Endothelial cell of umbilical vein (primary cell): ENCODE data around the gene VSTM2B. TPM values are rescaled to one million over a fixed set of nuclear protein-coding genes. Genes with fewer than 3 reads are reported as not detected.

Source experiments
- BruUV-seq: library from RNA; stranded (reverse); fragments of 400-500 nt; replicated peaks from 2 replicates; lab custom pipeline; 2021; lab: Mats Ljungman, UMichigan
- CTCF ChIA-PET: fragments of 300-600, 350-600 bp; sonication (Branson Sonifier 250); formaldehyde crosslinking; loops from one replicate; lab custom pipeline; 2021; ENCODE audit warnings: antibody characterized with exemption, inconsistent platforms; lab: Charles Lee
- POLR2A ChIA-PET: fragments of 300-600, 350-600 bp; sonication (Branson Sonifier 250); formaldehyde crosslinking; loops from one replicate; lab custom pipeline; 2021; ENCODE audit warnings: antibody characterized with exemption, inconsistent platforms; lab: Charles Lee
- DNase-seq: peaks from one replicate; pipeline ENCODE4 v3.0.0-alpha.2; 2011; ENCODE audit warnings: low read depth, low spot score
- FAIRE-seq: peaks from 2 replicates; lab custom pipeline; 2011; peaks lifted over from hg19 to GRCh38; lab: Jason Lieb, UNC
- H2AFZ ChIP-seq: 2 replicates; pipeline ENCODE4 v1.6.0; 2012; ENCODE audit warnings: low read depth, low read length, control low read depth, inconsistent platforms
- H3K27ac ChIP-seq: 2 replicates; pipeline ENCODE4 v1.5.1; 2011; ENCODE audit warnings: low read depth, mild to moderate bottlenecking, control low read depth, low read length, moderate library complexity; ENCODE audit not compliant: insufficient read depth
- H3K27me3 ChIP-seq, 2 experiments: 2 replicates each; pipeline versions ENCODE4 v1.6.0 to v1.6.1; 2011; ENCODE audit warnings: low read length in 2 of 2, mixed read lengths in 1 of 2; ENCODE audit not compliant: control insufficient read depth in 2 of 2, insufficient read depth in 2 of 2
- H3K36me3 ChIP-seq, 2 experiments: 2 replicates in 1 of 2; 3 replicates in 1 of 2; pipeline ENCODE4 v1.5.1; 2011; ENCODE audit warnings: low read length in 2 of 2, mild to moderate bottlenecking in 1 of 2, moderate library complexity in 1 of 2; ENCODE audit not compliant: control insufficient read depth in 2 of 2, insufficient read depth in 2 of 2; ENCODE audit errors: extremely low read depth in 1 of 2
- H3K4me1 ChIP-seq: 3 replicates; pipeline ENCODE4 v1.5.1; 2011; ENCODE audit warnings: mild to moderate bottlenecking, low read length; ENCODE audit not compliant: control insufficient read depth, insufficient read depth; ENCODE audit errors: extremely low read depth
- H3K4me2 ChIP-seq: 2 replicates; pipeline ENCODE4 v1.6.1; 2011; ENCODE audit warnings: low read length, control low read depth, mixed read lengths; ENCODE audit not compliant: insufficient read depth
- H3K4me3 ChIP-seq, 3 experiments: fragments of 200-600 bp in 1 of 3; sonication (generic), shearing (Covaris generic) in 1 of 3; replicated peaks in 1 of 3; 2 replicates each; pipeline ENCODE4 v1.5.1; 2011 to 2016; ENCODE audit warnings: control low read depth in 3 of 3, low read length in 3 of 3, mild to moderate bottlenecking in 2 of 3, inconsistent platforms in 1 of 3, low read depth in 1 of 3, moderate library complexity in 1 of 3; ENCODE audit not compliant: insufficient read depth in 1 of 3
- H3K79me2 ChIP-seq: 2 replicates; pipeline ENCODE4 v1.6.0; 2012; ENCODE audit warnings: low read length, inconsistent platforms; ENCODE audit not compliant: control insufficient read depth, insufficient read depth
- H3K9ac ChIP-seq: replicated peaks from 2 replicates; pipeline ENCODE3; 2011; ENCODE audit warnings: low read length, control low read depth; ENCODE audit not compliant: insufficient read depth; ENCODE audit errors: extremely low read depth
- H3K9me1 ChIP-seq: replicated peaks from 3 replicates; pipeline ENCODE4 v1.6.0; 2011; ENCODE audit warnings: mild to moderate bottlenecking, low read length; ENCODE audit not compliant: control insufficient read depth, insufficient read depth; ENCODE audit errors: extremely low read depth
- H3K9me3 ChIP-seq: replicated peaks from 2 replicates; pipeline ENCODE4 v1.5.1; 2012; ENCODE audit warnings: low read length, inconsistent platforms; ENCODE audit not compliant: control insufficient read depth, insufficient read depth
- H4K20me1 ChIP-seq: replicated peaks from 2 replicates; pipeline ENCODE3; 2011; ENCODE audit warnings: mild to moderate bottlenecking, low read length; ENCODE audit not compliant: control insufficient read depth, insufficient read depth; ENCODE audit errors: extremely low read depth
- CTCF ChIP-seq, 2 donors: IDR thresholded peaks; 1 replicate in 1 of 2; 2 replicates in 1 of 2; pipeline ENCODE4 v1.5.1; 2011; ENCODE audit warnings: low read length in 2 of 2, mild to moderate bottlenecking in 2 of 2, moderate library complexity in 2 of 2, control low read depth in 1 of 2, inconsistent platforms in 1 of 2, low read depth in 1 of 2; ENCODE audit not compliant: insufficient read depth in 1 of 2; ENCODE audit errors: extremely low read depth in 1 of 2
- FOS ChIP-seq: IDR thresholded peaks from 2 replicates; pipeline ENCODE4 v1.6.1; 2011; ENCODE audit warnings: mild to moderate bottlenecking, low read length, moderate library complexity, borderline replicate concordance; ENCODE audit not compliant: insufficient read depth
- GATA2 ChIP-seq: IDR thresholded peaks from 2 replicates; pipeline ENCODE4 v1.7.0; 2011; ENCODE audit warnings: low read depth, mild to moderate bottlenecking, moderate library complexity, mixed read lengths, low read length; ENCODE audit not compliant: insufficient read length, insufficient read depth
- JUN ChIP-seq: IDR thresholded peaks from 2 replicates; pipeline ENCODE4 v1.6.1; 2011; ENCODE audit warnings: borderline replicate concordance, low read depth; ENCODE audit not compliant: insufficient read length, insufficient read depth
- MAX ChIP-seq: IDR thresholded peaks from 2 replicates; pipeline ENCODE4 v1.6.1; 2011; ENCODE audit not compliant: insufficient read depth, insufficient read length
- MYC ChIP-seq: IDR thresholded peaks from one replicate; pipeline ENCODE4 v1.6.1; 2011; ENCODE audit warnings: mild to moderate bottlenecking, low read depth, low read length
- POLR2A ChIP-seq: IDR thresholded peaks from 2 replicates; pipeline ENCODE4 v1.6.1; 2012; ENCODE audit warnings: low read depth, mild to moderate bottlenecking, control low read depth, low read length
- POLR2AphosphoS5 ChIP-seq: IDR thresholded peaks from 2 replicates; pipeline ENCODE4 v1.6.1; 2012; ENCODE audit warnings: low read depth, mild to moderate bottlenecking, control low read depth, low read length, moderate library complexity; ENCODE audit not compliant: insufficient read depth
- dilution Hi-C: fragments of 300-500 bp; cut with MboI; formaldehyde crosslinking; loops from one replicate; pipeline ENCODE4 v1.15.0; 2019; ENCODE audit warnings: low sequenced_read_pairs; ENCODE audit not compliant: extremely low pct_ligation_motif_present
- intact Hi-C: fragments of 100-400 bp; cut with micrococcal nuclease; formaldehyde crosslinking; loops from one replicate; pipeline ENCODE4 v1.10.0; 2022
- polyA plus RNA-seq, 4 experiments: library from polyadenylated mRNA; depleted of rRNA in 3 of 4; stranded (reverse) in 3 of 4; unstranded in 1 of 4; fragments of >200 nt; gene quantifications; 2 replicates each; pipeline versions ENCODE4 v1.2.1 to v1.2.3, GENCODE V29; 2011 to 2012; ENCODE audit warnings: missing spikeins in 1 of 4
- total RNA-seq: library from RNA; stranded (reverse); gene quantifications from 2 replicates; pipeline ENCODE4 v1.2.3, GENCODE V29; 2021

Gene VSTM2B
- total and polyA plus RNA-seq, 2 donors (not counting 3 experiments of a cell fraction or from before 2014, with no cell fraction given): not detected

GRCh38 chr19:29507081-29507860 lies 18.5 kb upstream of the VSTM2B start:
- POLR2A ChIA-PET: no interaction called here
- Histone ChIP-seq H4K20me1 (no peaks in the 10 kb centered on the region), H3K27me3 (no peaks in the 10 kb centered on the region), H3K9me3 (peaks cover 5% of the 10 kb centered on the region), H3K9ac (no peak overlapping the region), H3K36me3 (no peaks in the 10 kb centered on the region), H3K9me1 (no peaks in the 10 kb centered on the region), H3K4me1 (no peaks in the 10 kb centered on the region), H3K79me2 (no peaks in the 10 kb centered on the region), H3K27ac (no peak overlapping the region), H3K4me3 (no peak overlapping the region), H3K4me2 (no peak overlapping the region), H2AFZ (no peak overlapping the region)
- no TSS peak for BruUV-seq
- dilution Hi-C loops (no loop called here), intact Hi-C loops (no loop called here)
- no peak for DNase-seq
- CTCF ChIA-PET: no interaction called here
- TF ChIP-seq MYC (no peak), POLR2AphosphoS5 (no peak), MAX (no peak), FOS (no peak), JUN (no peak), POLR2A (no peak), CTCF (IDR thresholded peaks at IDR 0.05; ENCODE audit: extremely low read depth in 1 of 2, insufficient read depth in 1 of 2, low read depth in 1 of 2, low read length in 2 of 2) (no peak), GATA2 (no peak)
- no peak for FAIRE-seq
